Measurements from ENCODE around the gene SIL1. TPM values are rescaled to one million over a fixed set of nuclear protein-coding genes. Genes with fewer than 3 reads are reported as not detected.

SIL1 gene
- total and polyA plus RNA-seq, 2 of the 8 experiments (the other 6 are each of a cell fraction or from before 2014, with no cell fraction given) = 8.3 to 12.8 TPM

DNA sequence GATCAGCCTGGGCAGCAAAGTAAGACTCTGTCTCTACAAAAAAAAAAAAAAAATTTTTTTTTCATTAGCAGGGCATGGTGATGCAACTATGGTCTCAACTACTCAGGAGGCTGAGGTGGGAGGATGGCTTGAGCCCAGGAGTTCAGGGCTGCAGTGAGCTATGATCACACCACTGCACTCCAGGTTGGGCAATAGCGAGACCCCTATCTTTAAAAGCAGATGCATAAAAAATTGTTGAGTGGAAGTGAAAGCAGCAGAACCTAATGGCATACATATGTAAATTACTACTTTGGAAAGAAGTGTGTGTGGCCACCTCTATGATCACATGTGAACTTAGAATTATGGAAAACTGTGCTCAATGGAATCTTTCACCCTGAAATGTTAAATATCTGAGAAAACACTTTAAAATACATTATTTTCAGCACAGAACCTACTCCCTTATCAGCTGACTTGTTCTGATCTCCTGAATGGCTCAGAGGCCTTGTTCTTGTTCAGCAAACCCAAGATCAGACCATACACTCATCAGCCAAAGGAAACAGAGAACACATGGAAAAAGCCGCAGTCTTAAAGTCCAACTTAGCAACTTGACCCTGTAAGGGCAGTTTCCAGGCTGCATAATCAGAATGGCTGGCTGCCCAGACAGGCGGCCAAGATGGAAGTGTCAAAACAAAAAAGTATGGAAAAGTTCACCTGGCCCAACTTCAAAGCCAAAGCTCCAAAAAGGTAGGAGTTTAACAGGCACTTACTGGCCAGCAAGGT is 56.5 kb downstream of the SIL1 start:
- Histone ChIP-seq H2AFZ (ENCODE audit: low read length) (no peak overlapping the region), H4K5ac (ENCODE audit: insufficient read length, low read depth, low read length) (no peak overlapping the region), H3K4me3 (ENCODE audit: extremely low read depth in 1 of 4, insufficient read depth in 2 of 4, low read depth in 3 of 4, low read length in 4 of 4) (no peak overlapping the region), H3K23me2 (ENCODE audit: low read depth, low read length) (no peaks in the 10 kb centered on the region), H4K20me1 (replicated peaks in 1 of 2; ENCODE audit: control insufficient read depth in 1 of 2, insufficient read depth in 2 of 2, low read length in 2 of 2) (no peaks in the 10 kb centered on the region), H3K79me2 (ENCODE audit: control insufficient read depth in 1 of 2, insufficient read depth in 2 of 2, low read length in 2 of 2) (no peaks in the 10 kb centered on the region), H3K23ac (ENCODE audit: insufficient read length) (no peak overlapping the region), H3K14ac (ENCODE audit: insufficient read length) (no peak overlapping the region), H3K4me2 (ENCODE audit: insufficient read depth in 1 of 2, low read depth in 2 of 2, low read length in 2 of 2) (no peak overlapping the region), H3K79me1 (ENCODE audit: low read depth, low read length) (no peaks in the 10 kb centered on the region), H2AK5ac (ENCODE audit: low read depth, low read length) (no peak overlapping the region), H2BK20ac (ENCODE audit: low read length) (no peak overlapping the region), H3K4me1 (replicated peaks in 1 of 4; ENCODE audit: control insufficient read depth in 3 of 4, insufficient read depth in 4 of 4, low read length in 3 of 4) (no peaks in the 10 kb centered on the region; a peak in 1 of 7 replicates), H2BK5ac (ENCODE audit: low read depth, low read length) (no peak overlapping the region), H3K9ac (replicated peaks in 1 of 4; ENCODE audit: extremely low read depth in 1 of 4, low read depth in 3 of 4, low read length in 3 of 4) (no peak overlapping the region; a peak in 1 of 7 replicates), H3K18ac (ENCODE audit: extremely low read depth, low read length) (no peak overlapping the region), H2BK15ac (ENCODE audit: low read length) (no peak overlapping the region), H3K27me3 (replicated peaks in 1 of 4; ENCODE audit: control insufficient read depth in 3 of 4, extremely low read depth in 1 of 4, insufficient read depth in 3 of 4, low read length in 3 of 4) (no peaks in the 10 kb centered on the region), H3K9me3 (ENCODE audit: insufficient read depth in 2 of 2, low read depth in 1 of 2, low read length in 1 of 2) (no peaks in the 10 kb centered on the region), H3K4ac (replicated peaks; ENCODE audit: insufficient read length, low read depth, low read length) (no peak overlapping the region), H3K56ac (replicated peaks; ENCODE audit: insufficient read length, low read depth, low read length) (no peak overlapping the region), H4K8ac (ENCODE audit: extremely low read depth, insufficient read depth, low read length) (no peak overlapping the region), H3K36me3 (ENCODE audit: control insufficient read depth in 2 of 4, insufficient read depth in 4 of 4, low read length in 3 of 4) (no peaks in the 10 kb centered on the region), H2BK120ac (replicated peaks; ENCODE audit: low read depth, low read length) (no peak overlapping the region), H3K27ac (ENCODE audit: low read depth, low read length) (no peak overlapping the region), H4K91ac (replicated peaks; ENCODE audit: insufficient read length, low read length) (no peak overlapping the region), H2BK12ac (ENCODE audit: low read depth, low read length) (no peak overlapping the region)
- WGBS, 2 experiments (ENCODE audit: extremely low coverage in 1 of 2, insufficient coverage in 1 of 2, insufficient read length in 1 of 2, insufficient replicate concordance in 2 of 2, low coverage in 1 of 2, low lambda C conversion rate in 2 of 2, missing lambda C conversion rate in 1 of 2) = 88% methylated on average over 3 of the region's 3 CpGs; no CpG with 5 or more reads in 1 of the 2 experiments
- CTCF ChIA-PET (ENCODE audit: partially characterized antibody) = interaction anchor here (0.6 to 1.5 kb wide), 3 partner anchors 8 to 717 kb away, joined by 3 to 5 read pairs (median 4); no protein-coding TSS in a partner anchor
- DNase-seq (ENCODE audit: low read depth in 1 of 2, low spot score in 2 of 2) (no peak), FAIRE-seq (no peak)
- TF ChIP-seq, protein P1, sequence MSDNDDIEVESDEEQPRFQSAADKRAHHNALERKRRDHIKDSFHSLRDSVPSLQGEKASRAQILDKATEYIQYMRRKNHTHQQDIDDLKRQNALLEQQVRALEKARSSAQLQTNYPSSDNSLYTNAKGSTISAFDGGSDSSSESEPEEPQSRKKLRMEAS (IDR thresholded peaks at IDR 0.05) = no peak
- POLR2A ChIA-PET (ENCODE audit: partially characterized antibody) = interaction anchor here (0.6 kb wide), 1 partner anchor 546 kb away, joined by 3 read pairs; no protein-coding TSS in a partner anchor
